Right atrium auricular region (tissue), 2 donors: Measurements from ENCODE around the gene TDRD12. TPM values are rescaled to one million over a fixed set of nuclear protein-coding genes. Genes with fewer than 3 reads are reported as not detected.
"Not testable (repeated sequence)": the region's sequence is repeated elsewhere in the genome, so short reads cannot be mapped to it uniquely, and the experiment has no call there.

Experiments used
- DNase-seq: peaks from one replicate; pipeline ENCODE4 v3.0.0-alpha.2; 2019; ENCODE audit warnings: low spot score
- H3K27ac ChIP-seq, 2 donors: fragments of 200-600 bp; sonication (generic); 1 replicate in 1 of 2; 2 replicates in 1 of 2; pipeline ENCODE4 v1.5.1; 2016 to 2019
- H3K27me3 ChIP-seq, 2 donors: fragments of 200-600 bp; sonication (generic); one replicate each; pipeline versions ENCODE4 v1.5.1 to v1.6.0; 2017 to 2019
- H3K36me3 ChIP-seq: fragments of 200-600 bp; sonication (generic); one replicate; pipeline ENCODE4 v1.5.1; 2016
- H3K4me1 ChIP-seq, 2 donors: fragments of 200-600 bp; sonication (generic); one replicate each; pipeline versions ENCODE4 v1.5.1 to v1.6.0; 2017 to 2019
- H3K4me3 ChIP-seq, 2 donors: fragments of 200-600 bp; sonication (generic); 1 replicate in 1 of 2; 2 replicates in 1 of 2; pipeline ENCODE4 v1.5.1; 2017 to 2019; ENCODE audit warnings: mild to moderate bottlenecking in 1 of 2, moderate library complexity in 1 of 2
- H3K9me3 ChIP-seq, 2 donors: fragments of 200-600 bp; sonication (generic); one replicate each; pipeline ENCODE4 v1.5.1; 2019
- total RNA-seq, 2 donors: library from RNA; depleted of rRNA; stranded (reverse); fragments of >200 nt; gene quantifications; one replicate each; pipeline ENCODE4 v1.1.0, GENCODE V29; 2016
- TF ChIP-seq, protein P1 (sequence below), 2 donors: fragments of 200-600 bp; sonication (generic); IDR thresholded peaks; one replicate each; pipeline ENCODE4 v1.5.1; 2019; ENCODE audit warnings: antibody characterized with exemption in 2 of 2

The TDRD12 gene
- total RNA-seq, 2 donors from 2014 or later, result 0.28 to 0.96 TPM

DNA sequence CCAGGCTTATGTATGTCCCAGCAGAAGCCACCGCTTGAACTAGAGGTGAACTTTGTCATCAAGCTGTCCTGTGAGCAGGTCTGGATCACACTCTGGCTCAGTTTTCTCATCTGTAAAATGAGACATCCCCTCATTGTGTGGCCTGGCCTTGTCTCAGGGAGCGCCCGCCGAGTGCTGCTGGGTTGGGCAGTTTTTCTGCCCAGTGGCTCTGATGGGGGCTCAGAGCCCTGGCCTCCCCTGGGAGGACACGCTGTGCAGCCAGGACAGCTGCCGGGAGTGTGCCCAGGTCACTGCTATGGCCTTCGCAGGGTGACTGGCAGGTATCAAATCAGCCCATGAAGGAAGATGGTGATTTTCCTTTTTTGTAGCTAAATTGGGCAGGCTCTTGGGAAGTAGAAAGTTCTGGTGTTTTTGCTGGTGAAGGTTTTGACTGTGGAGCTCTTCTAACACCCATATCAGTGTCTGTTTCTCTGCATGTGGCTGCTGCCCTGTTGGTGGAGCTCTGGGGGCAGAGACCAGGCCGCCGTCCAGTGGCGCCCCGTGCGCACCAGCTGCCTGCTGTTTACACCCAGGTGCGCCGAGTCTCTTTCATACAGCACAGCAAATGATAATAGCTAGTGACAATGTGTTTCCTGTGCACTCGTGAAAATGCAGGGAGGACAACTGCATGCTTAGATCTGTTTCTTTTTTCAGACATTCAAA, 109.2 kb downstream of the TDRD12 start:
- H3K4me3 ChIP-seq, result no peak overlapping the region
- H3K9me3 ChIP-seq, result no peaks in the 10 kb centered on the region
- H3K27me3 ChIP-seq, result no peaks in the 10 kb centered on the region
- no peaks in the 10 kb centered on the region for H3K4me1 ChIP-seq
- H3K27ac ChIP-seq, result no peak overlapping the region
- H3K36me3 ChIP-seq, result no peaks in the 10 kb centered on the region
- TF ChIP-seq, protein P1, sequence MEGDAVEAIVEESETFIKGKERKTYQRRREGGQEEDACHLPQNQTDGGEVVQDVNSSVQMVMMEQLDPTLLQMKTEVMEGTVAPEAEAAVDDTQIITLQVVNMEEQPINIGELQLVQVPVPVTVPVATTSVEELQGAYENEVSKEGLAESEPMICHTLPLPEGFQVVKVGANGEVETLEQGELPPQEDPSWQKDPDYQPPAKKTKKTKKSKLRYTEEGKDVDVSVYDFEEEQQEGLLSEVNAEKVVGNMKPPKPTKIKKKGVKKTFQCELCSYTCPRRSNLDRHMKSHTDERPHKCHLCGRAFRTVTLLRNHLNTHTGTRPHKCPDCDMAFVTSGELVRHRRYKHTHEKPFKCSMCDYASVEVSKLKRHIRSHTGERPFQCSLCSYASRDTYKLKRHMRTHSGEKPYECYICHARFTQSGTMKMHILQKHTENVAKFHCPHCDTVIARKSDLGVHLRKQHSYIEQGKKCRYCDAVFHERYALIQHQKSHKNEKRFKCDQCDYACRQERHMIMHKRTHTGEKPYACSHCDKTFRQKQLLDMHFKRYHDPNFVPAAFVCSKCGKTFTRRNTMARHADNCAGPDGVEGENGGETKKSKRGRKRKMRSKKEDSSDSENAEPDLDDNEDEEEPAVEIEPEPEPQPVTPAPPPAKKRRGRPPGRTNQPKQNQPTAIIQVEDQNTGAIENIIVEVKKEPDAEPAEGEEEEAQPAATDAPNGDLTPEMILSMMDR (IDR thresholded peaks at IDR 0.05), result no peak
- DNase-seq, result no peak

DNA sequence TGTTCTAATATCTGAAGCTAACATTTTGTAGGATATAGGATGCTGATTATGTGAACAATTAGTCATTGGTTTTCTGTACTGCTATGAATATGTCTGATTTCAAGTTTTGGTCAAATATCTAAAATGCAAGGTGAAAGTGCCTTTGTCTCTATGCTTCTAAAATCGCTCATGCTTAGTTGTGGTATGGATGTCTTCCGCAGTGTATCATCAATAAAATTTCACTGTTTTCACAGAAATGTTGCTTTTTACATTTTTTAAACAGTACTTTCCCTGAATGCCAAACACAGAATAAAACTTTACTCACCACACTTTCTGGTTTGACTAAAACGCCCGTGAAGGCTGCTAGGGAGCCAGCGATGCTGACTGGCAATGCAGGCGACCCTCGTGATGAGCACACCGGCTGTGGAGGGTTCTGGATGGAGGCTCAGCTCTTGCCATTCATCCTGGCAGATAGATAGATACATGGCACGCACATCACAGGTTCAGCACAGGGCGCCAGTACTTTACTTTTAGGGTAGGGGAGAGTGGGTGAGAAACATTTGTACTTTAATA, 109.9 kb downstream of the TDRD12 start:
- no peak overlapping the region for H3K27ac ChIP-seq
- DNase-seq, result no peak
- TF ChIP-seq, protein P1 (IDR thresholded peaks at IDR 0.05), result no peak
- no peaks in the 10 kb centered on the region for H3K36me3 ChIP-seq
- H3K9me3 ChIP-seq, result no peaks in the 10 kb centered on the region
- no peaks in the 10 kb centered on the region for H3K27me3 ChIP-seq
- no peaks in the 10 kb centered on the region for H3K4me1 ChIP-seq
- H3K4me3 ChIP-seq, result no peak overlapping the region

DNA sequence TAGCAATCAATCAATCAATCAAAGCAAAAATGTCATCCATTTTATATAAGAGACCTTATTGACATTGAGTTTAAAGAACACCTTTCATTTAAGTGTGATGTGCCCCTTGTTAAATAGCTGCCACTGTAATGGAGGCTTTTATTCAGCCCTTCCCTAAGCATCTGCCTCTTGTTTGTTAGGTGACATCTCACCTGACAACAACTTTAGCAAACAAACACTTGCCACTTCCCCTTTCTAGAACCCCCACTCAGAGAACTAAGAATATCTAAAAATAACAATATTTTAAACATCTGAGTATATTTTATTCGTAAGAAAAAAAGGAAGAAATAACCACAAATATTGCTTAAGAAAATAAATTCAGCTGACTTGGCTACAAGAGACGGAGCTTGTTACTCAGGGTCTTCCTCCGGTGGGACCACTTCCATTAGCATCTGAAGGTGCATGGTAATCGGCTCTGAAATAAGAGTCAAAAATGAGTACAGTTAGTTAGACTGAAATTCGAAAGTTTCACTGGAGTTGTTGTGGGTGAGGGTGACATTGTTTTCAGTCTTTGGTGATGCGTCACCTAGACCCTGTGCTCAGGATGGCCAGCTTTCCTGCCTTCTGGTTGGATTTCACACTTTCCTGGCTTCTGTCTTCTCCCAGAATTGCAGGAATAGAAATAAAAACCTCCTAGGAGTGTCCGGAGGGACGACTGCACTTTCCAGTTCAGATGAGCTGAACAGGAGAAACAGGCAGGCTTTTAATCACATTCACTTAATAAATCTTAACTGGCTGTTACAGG, 110.9 kb downstream of the TDRD12 start:
- no peak for DNase-seq

DNA sequence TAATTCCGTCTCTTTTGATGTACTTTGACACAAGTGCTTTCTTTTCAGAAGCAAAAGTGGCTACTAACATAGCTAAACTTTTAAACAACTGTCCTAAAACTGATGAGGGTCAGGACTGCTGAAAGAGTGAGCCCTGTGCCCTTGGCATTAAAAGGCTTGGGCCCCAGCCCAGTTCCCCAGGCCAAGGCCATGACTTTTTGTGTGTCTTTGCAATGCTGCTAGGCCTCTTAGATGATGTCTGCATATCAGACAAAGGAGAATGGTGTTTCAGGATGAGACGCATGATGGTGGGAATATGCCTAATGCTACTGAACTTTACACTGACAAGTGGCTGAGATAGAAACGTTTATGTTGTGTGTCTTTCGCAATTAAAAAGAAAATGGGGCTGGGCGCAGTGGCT, 112.0 kb downstream of the TDRD12 start:
- Histone ChIP-seq H3K4me1 (no peaks in the 10 kb centered on the region), H3K27ac (no peak overlapping the region), H3K27me3 (no peaks in the 10 kb centered on the region), H3K36me3 (no peaks in the 10 kb centered on the region), H3K4me3 (no peak overlapping the region), H3K9me3 (no peaks in the 10 kb centered on the region)
- no peak for DNase-seq
- TF ChIP-seq, protein P1 (IDR thresholded peaks at IDR 0.05), result no peak

More for the DNA sequence above, 110.9 kb downstream of the TDRD12 start:
- no peaks in the 10 kb centered on the region for H3K9me3 ChIP-seq
- no peaks in the 10 kb centered on the region for H3K36me3 ChIP-seq
- no peaks in the 10 kb centered on the region for H3K4me1 ChIP-seq
- no peak overlapping the region for H3K27ac ChIP-seq
- TF ChIP-seq, protein P1 (IDR thresholded peaks at IDR 0.05), result no peak
- H3K4me3 ChIP-seq, result no peak overlapping the region
- H3K27me3 ChIP-seq, result no peaks in the 10 kb centered on the region

DNA sequence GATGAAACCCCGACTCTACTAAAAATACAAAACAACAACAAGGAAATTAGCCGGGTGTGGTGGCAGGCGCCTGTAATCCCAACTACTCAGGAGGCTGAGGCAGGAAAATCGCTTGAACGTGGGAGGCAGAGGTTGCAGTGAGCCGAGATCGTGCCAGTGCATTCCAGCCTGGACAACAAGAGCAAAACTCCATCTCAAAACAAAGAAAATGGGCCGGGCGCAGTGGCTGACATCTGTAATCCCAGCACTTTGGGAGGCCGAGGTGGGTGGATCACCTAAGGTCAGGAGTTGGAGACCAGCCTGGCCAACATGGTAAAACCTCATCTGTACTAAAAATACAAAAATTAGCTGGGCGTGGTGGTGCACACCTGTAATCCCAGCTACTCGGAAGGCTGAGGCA, 112.5 kb downstream of the TDRD12 start:
- not testable (repeated sequence) for H3K27ac ChIP-seq, H3K4me3 ChIP-seq, H3K9me3 ChIP-seq, DNase-seq, H3K27me3 ChIP-seq, H3K36me3 ChIP-seq, H3K4me1 ChIP-seq

DNA sequence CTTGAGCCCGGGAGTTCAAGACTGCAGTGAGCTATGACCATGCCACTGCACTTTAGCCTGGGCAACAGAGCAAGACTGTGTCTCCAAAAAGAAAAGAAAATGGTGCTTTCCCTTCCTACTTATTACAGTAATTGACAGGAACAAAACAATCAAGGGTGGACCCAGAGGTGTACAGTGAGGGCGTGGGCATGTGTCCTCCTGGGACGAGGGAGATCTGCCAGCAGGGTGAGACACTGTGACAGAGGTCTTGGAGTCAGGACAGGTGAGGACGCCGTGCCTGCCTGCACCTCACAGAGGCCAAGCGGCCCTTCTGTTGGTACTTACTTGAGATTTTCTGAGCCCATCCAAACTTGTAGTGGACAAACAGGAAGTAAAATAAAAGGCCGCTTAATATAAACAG, 113.3 kb downstream of the TDRD12 start:
- not testable (repeated sequence) for DNase-seq, H3K27me3 ChIP-seq, H3K27ac ChIP-seq, H3K4me3 ChIP-seq, H3K36me3 ChIP-seq, H3K9me3 ChIP-seq, H3K4me1 ChIP-seq

DNA sequence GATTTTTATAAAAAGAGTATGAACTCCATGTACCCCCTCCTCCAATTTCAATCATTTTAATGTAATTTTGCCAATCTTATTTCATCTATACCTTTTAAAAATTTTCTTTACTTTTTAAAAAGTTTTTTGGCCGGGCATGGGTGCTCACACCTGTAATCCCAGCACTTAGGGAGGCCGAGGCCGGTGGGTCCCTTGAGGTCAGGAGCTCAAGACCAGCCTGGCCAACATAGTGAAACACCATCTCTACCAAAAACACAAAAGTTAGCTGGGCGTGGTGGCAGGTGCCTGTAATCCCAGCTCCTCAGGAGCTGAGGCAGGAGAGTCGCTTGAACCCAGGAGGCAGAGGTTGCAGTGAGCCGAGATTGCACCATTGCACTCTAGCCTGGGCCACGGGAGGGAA, 113.8 kb downstream of the TDRD12 start:
- not testable (repeated sequence) for H3K9me3 ChIP-seq, H3K4me1 ChIP-seq, H3K4me3 ChIP-seq, DNase-seq, H3K27me3 ChIP-seq, H3K27ac ChIP-seq, H3K36me3 ChIP-seq
